Measurements from ENCODE around the gene OSTF1. TPM values are rescaled to one million over a fixed set of nuclear protein-coding genes. Genes with fewer than 3 reads are reported as not detected.

The OSTF1 gene
- total and polyA plus RNA-seq, 10 of the 15 experiments (the other 5 are each of a cell fraction or from before 2014, with no cell fraction given): 36.2 to 82.4 (median 46.9) TPM

- TF ChIP-seq ZBTB40 (IDR thresholded peaks at IDR 0.05; ENCODE audit: borderline replicate concordance): no peak
- TF ChIP-seq NR2F1 (conservative IDR thresholded peaks at IDR 0.05): no peak
- TF ChIP-seq PBX3 (IDR thresholded peaks at IDR 0.05; ENCODE audit: insufficient replicate concordance, low read depth, low read length): no peak
- TF ChIP-seq KDM1A (IDR thresholded peaks at IDR 0.05; ENCODE audit: borderline replicate concordance): no peak
Observed at GRCh38 chr9:75161116-75161857, 73.0 kb downstream of the OSTF1 start (continued).

- Histone ChIP-seq H3K79me2 (ENCODE audit: control insufficient read depth, insufficient read depth, low read length) (no peaks in the 10 kb centered on the region), H3K9ac (ENCODE audit: control insufficient read depth, insufficient read depth, low read length) (no peak overlapping the region), H4K20me1 (ENCODE audit: control insufficient read depth, insufficient read depth) (no peaks in the 10 kb centered on the region), H3K9me3 (replicated peaks; ENCODE audit: control insufficient read depth, insufficient read depth, low read length) (no peaks in the 10 kb centered on the region), H3K4me3 (no peak overlapping the region), H3K4me1 (ENCODE audit: control insufficient read depth, insufficient read depth, low read length) (no peaks in the 10 kb centered on the region), H3K4me2 (ENCODE audit: control insufficient read depth, insufficient read depth) (no peak overlapping the region), H2AFZ (ENCODE audit: control insufficient read depth, low read depth, low read length) (no peak overlapping the region), H3K27ac (ENCODE audit: control insufficient read depth, insufficient read depth) (no peak overlapping the region), H3K36me3 (ENCODE audit: control insufficient read depth in 2 of 2, insufficient read depth in 2 of 2, low read length in 1 of 2) (no peaks in the 10 kb centered on the region), H3K27me3 (replicated peaks in 1 of 2; ENCODE audit: control insufficient read depth in 2 of 2, insufficient read depth in 2 of 2, low read length in 1 of 2) (no peaks in the 10 kb centered on the region)
- FAIRE-seq (no peak), ATAC-seq (no peak), DNase-seq (ENCODE audit: low read depth, low spot score) (no peak)
- CTCF ChIA-PET: no interaction called here
- SMC1A ChIA-PET (ENCODE audit: uncharacterized antibody, unreplicated experiment): no interaction called here
- BruUV-seq (replicated peaks): no TSS peak
- 86% methylated on average over 5 of the region's 5 CpGs for WGBS (ENCODE audit: insufficient coverage, insufficient replicate concordance, low lambda C conversion rate, missing lambda C conversion rate)
- POLR2A ChIA-PET: no interaction called here
- intact Hi-C loops (cut with micrococcal nuclease; ENCODE audit: unreplicated experiment): no loop called here
- in situ Hi-C loops (cut with MboI): no loop called here
- RAD21 ChIA-PET (ENCODE audit: unreplicated experiment): no interaction called here
- TF ChIP-seq CHD4 (IDR thresholded peaks at IDR 0.05) (no peak), POLR2A (IDR thresholded peaks at IDR 0.05; ENCODE audit: low read depth, low read length) (no peak), NFXL1 (IDR thresholded peaks at IDR 0.05; ENCODE audit: borderline replicate concordance) (no peak), TAF1 (IDR thresholded peaks at IDR 0.05; ENCODE audit: borderline replicate concordance, low read depth, low read length) (no peak), TARDBP (IDR thresholded peaks at IDR 0.05; ENCODE audit: borderline replicate concordance) (no peak), CBX3 (IDR thresholded peaks at IDR 0.05; ENCODE audit: borderline replicate concordance, low read depth) (no peak), ZNF24 (IDR thresholded peaks at IDR 0.05) (no peak), FOXM1 (IDR thresholded peaks at IDR 0.05; ENCODE audit: low read depth, low read length) (no peak)
- TF ChIP-seq, protein P1, sequence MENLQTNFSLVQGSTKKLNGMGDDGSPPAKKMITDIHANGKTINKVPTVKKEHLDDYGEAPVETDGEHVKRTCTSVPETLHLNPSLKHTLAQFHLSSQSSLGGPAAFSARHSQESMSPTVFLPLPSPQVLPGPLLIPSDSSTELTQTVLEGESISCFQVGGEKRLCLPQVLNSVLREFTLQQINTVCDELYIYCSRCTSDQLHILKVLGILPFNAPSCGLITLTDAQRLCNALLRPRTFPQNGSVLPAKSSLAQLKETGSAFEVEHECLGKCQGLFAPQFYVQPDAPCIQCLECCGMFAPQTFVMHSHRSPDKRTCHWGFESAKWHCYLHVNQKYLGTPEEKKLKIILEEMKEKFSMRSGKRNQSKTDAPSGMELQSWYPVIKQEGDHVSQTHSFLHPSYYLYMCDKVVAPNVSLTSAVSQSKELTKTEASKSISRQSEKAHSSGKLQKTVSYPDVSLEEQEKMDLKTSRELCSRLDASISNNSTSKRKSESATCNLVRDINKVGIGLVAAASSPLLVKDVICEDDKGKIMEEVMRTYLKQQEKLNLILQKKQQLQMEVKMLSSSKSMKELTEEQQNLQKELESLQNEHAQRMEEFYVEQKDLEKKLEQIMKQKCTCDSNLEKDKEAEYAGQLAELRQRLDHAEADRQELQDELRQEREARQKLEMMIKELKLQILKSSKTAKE (IDR thresholded peaks at IDR 0.05; ENCODE audit: low read depth, poor library complexity, severe bottlenecking): no peak
Observed at GRCh38 chr9:75163764-75164163, 75.5 kb downstream of the OSTF1 start.

All from GM12878 (cell line).